HG03175 (cell line): ENCODE data around the gene CCDC60.

ENCODE experiments used
- ATAC-seq: cut with Tn5 transposase; IDR thresholded peaks from one replicate; pipeline ENCODE4 v1.9.1; 2021; ENCODE audit warnings: mild to moderate bottlenecking, moderate library complexity; ENCODE audit not compliant: unreplicated experiment

CCDC60 gene

GRCh38 chr12:119381471-119382235 is 47.1 kb downstream of the CCDC60 start:
- ATAC-seq = no peak

- no peak for ATAC-seq
These were observed 48.7 kb downstream of the CCDC60 start for GRCh38 chr12:119383206-119383605.

- ATAC-seq = no peak
These were observed 49.8 kb downstream of the CCDC60 start for GRCh38 chr12:119384340-119384739.

- no peak for ATAC-seq
These were observed 51.1 kb downstream of the CCDC60 start for GRCh38 chr12:119385659-119386058.

GRCh38 chr12:119389687-119390086 is 55.2 kb downstream of the CCDC60 start:
- no peak for ATAC-seq

GRCh38 chr12:119391673-119392072 is 57.1 kb downstream of the CCDC60 start:
- ATAC-seq = no peak

- ATAC-seq = no peak
These were observed 59.1 kb downstream of the CCDC60 start for GRCh38 chr12:119393677-119394076.

- no peak for ATAC-seq
These were observed 63.0 kb downstream of the CCDC60 start for GRCh38 chr12:119397540-119397939.

- ATAC-seq = no peak
These were observed 63.7 kb downstream of the CCDC60 start for GRCh38 chr12:119398190-119398589.

- no peak for ATAC-seq
These were observed 64.8 kb downstream of the CCDC60 start for GRCh38 chr12:119399301-119399700.

GRCh38 chr12:119406308-119406707 is 71.8 kb downstream of the CCDC60 start:
- ATAC-seq = no peak

- ATAC-seq = no peak
These were observed 72.3 kb downstream of the CCDC60 start for GRCh38 chr12:119406811-119407210.

- ATAC-seq = no peak
These were observed 74.5 kb downstream of the CCDC60 start for GRCh38 chr12:119409043-119409442.

- no peak for ATAC-seq
These were observed 75.9 kb downstream of the CCDC60 start for GRCh38 chr12:119410396-119410795.

- no peak for ATAC-seq
These were observed 77.8 kb downstream of the CCDC60 start for GRCh38 chr12:119412306-119412705.

- no peak for ATAC-seq
These were observed 78.6 kb downstream of the CCDC60 start for GRCh38 chr12:119412811-119413794.

- ATAC-seq = no peak
These were observed 81.2 kb downstream of the CCDC60 start for GRCh38 chr12:119415714-119416113.

- ATAC-seq = no peak
These were observed 82.9 kb downstream of the CCDC60 start for GRCh38 chr12:119417440-119417839.

- no peak for ATAC-seq
These were observed 84.9 kb downstream of the CCDC60 start for GRCh38 chr12:119419381-119419780.

- ATAC-seq = no peak
These were observed 88.8 kb downstream of the CCDC60 start for GRCh38 chr12:119423285-119423684.

GRCh38 chr12:119425623-119426022 is 91.1 kb downstream of the CCDC60 start:
- ATAC-seq = no peak

- no peak for ATAC-seq
These were observed 96.6 kb downstream of the CCDC60 start for GRCh38 chr12:119431151-119431550.
